ENCODE measurements around the gene HCK. TPM values are rescaled to one million over a fixed set of nuclear protein-coding genes. Genes with fewer than 3 reads are reported as not detected.

Gene HCK
- total and polyA plus RNA-seq, 2 donors (not counting 1 experiment from before 2014, with no cell fraction given), result not detected

GRCh38 chr20:32063695-32064094, 11.7 kb downstream of the HCK start:
- no peak overlapping the region for H3K27ac ChIP-seq (ENCODE audit: insufficient read depth, low read length)
- H3K4me1 ChIP-seq (ENCODE audit: control insufficient read depth, extremely low read depth, insufficient read depth, low read length), result peaks cover 2% of the 10 kb centered on the region
- H3K9ac ChIP-seq (ENCODE audit: insufficient read depth, low read length), result no peak overlapping the region
- H3K9me3 ChIP-seq (ENCODE audit: control insufficient read depth, insufficient read depth, low read depth, low read length), result no peaks in the 10 kb centered on the region
- TF ChIP-seq EZH2 (IDR thresholded peaks at IDR 0.05; ENCODE audit: low read length, missing control alignments) (no peak), CTCF (conservative IDR thresholded peaks at IDR 0.05 in 1 of 2, IDR thresholded peaks at IDR 0.05 in 1 of 2; ENCODE audit: low read depth in 1 of 2, low read length in 2 of 2) (no peak)
- no peak overlapping the region for H2AFZ ChIP-seq (ENCODE audit: low read length)
- H4K20me1 ChIP-seq (ENCODE audit: control insufficient read depth, extremely low read depth, insufficient read depth, low read length), result no peaks in the 10 kb centered on the region
- no peak for DNase-seq (ENCODE audit: low read depth in 2 of 2)
- no peak overlapping the region for H3K4me2 ChIP-seq (ENCODE audit: extremely low read depth, insufficient read depth, low read length)
- H3K4me3 ChIP-seq (replicated peaks in 1 of 4; ENCODE audit: control extremely low read depth in 1 of 4, insufficient read depth in 1 of 4, low read depth in 3 of 4, low read length in 4 of 4), result no peak overlapping the region
- H3K36me3 ChIP-seq (ENCODE audit: control insufficient read depth, insufficient read depth, low read length), result no peaks in the 10 kb centered on the region
- H3K79me2 ChIP-seq (ENCODE audit: control insufficient read depth, insufficient read depth, low read length), result no peaks in the 10 kb centered on the region
- peaks cover 8% of the 10 kb centered on the region for H3K27me3 ChIP-seq (ENCODE audit: control insufficient read depth, insufficient read depth, low read length)

DNA sequence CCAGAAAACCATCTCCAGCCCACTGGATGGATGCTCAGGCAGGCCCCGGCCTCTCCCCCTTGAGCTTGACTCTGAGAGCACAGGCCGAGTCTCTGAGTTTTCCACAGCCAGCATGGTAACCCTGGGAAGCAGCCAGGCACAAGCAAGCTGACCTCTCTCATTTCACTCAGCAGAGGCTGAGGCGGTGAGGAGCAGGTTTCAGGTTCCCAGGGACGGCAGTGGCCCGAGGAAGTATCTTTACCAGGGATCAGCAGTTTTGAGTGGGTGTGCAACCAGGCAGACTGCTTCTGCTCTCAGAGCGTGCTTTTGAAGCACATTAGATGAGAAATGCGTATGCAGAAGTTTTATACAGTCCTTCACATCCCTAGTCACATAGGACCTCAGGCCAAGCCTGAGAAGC, 12.6 kb downstream of the HCK start:
- H3K27me3 ChIP-seq (ENCODE audit: control insufficient read depth, insufficient read depth, low read length), result peaks cover 5% of the 10 kb centered on the region
- no peak overlapping the region for H2AFZ ChIP-seq (ENCODE audit: low read length)
- H3K27ac ChIP-seq (ENCODE audit: insufficient read depth, low read length), result no peak overlapping the region
- no peak overlapping the region for H3K4me2 ChIP-seq (ENCODE audit: extremely low read depth, insufficient read depth, low read length)
- no peak overlapping the region for H3K4me3 ChIP-seq (replicated peaks in 1 of 4; ENCODE audit: control extremely low read depth in 1 of 4, insufficient read depth in 1 of 4, low read depth in 3 of 4, low read length in 4 of 4)
- DNase-seq (ENCODE audit: low read depth in 2 of 2), result no peak
- H3K9ac ChIP-seq (ENCODE audit: insufficient read depth, low read length), result no peak overlapping the region
- H3K79me2 ChIP-seq (ENCODE audit: control insufficient read depth, insufficient read depth, low read length), result no peaks in the 10 kb centered on the region
- peaks cover 4% of the 10 kb centered on the region for H3K4me1 ChIP-seq (ENCODE audit: control insufficient read depth, extremely low read depth, insufficient read depth, low read length)
- no peak for TF ChIP-seq EZH2 (IDR thresholded peaks at IDR 0.05; ENCODE audit: low read length, missing control alignments)
- no peak for TF ChIP-seq CTCF (conservative IDR thresholded peaks at IDR 0.05 in 1 of 2, IDR thresholded peaks at IDR 0.05 in 1 of 2; ENCODE audit: low read depth in 1 of 2, low read length in 2 of 2)
- no peaks in the 10 kb centered on the region for H3K9me3 ChIP-seq (ENCODE audit: control insufficient read depth, insufficient read depth, low read depth, low read length)
- H4K20me1 ChIP-seq (ENCODE audit: control insufficient read depth, extremely low read depth, insufficient read depth, low read length), result no peaks in the 10 kb centered on the region
- no peaks in the 10 kb centered on the region for H3K36me3 ChIP-seq (ENCODE audit: control insufficient read depth, insufficient read depth, low read length)

DNA sequence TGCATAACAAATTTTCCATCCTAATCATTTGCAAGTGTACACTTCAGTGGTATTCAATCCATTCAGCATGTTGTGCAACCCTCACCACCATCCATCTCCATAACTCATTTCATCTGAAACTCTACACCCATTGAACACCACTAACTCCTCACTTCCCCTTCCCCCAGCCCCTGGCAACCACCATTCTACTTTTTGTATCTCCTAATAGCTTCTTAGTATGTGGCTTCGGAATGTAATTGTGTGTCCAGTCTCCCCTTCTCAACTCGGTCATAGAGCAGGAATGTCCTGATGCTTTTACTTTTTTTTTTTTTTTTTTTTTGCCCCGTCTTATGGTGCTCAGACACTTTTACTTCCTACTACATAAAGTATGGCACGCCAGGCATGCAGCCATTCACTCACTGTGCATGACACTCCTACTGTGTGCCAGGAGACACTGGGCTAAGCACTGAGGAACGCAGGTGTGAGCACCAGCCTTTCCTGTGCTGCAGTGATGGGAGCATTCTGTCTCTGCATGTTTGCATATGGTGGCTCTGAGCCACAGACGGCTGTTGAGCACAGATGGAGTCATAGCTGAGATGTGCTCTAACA, 15.3 kb downstream of the HCK start:
- Histone ChIP-seq H4K20me1 (ENCODE audit: control insufficient read depth, extremely low read depth, insufficient read depth, low read length) (no peaks in the 10 kb centered on the region), H3K36me3 (ENCODE audit: control insufficient read depth, insufficient read depth, low read length) (no peaks in the 10 kb centered on the region), H3K4me1 (ENCODE audit: control insufficient read depth, extremely low read depth, insufficient read depth, low read length) (peaks cover 4% of the 10 kb centered on the region), H3K27ac (ENCODE audit: insufficient read depth, low read length) (no peak overlapping the region), H3K79me2 (ENCODE audit: control insufficient read depth, insufficient read depth, low read length) (no peaks in the 10 kb centered on the region), H3K9ac (ENCODE audit: insufficient read depth, low read length) (no peak overlapping the region), H3K27me3 (ENCODE audit: control insufficient read depth, insufficient read depth, low read length) (no peaks in the 10 kb centered on the region), H2AFZ (ENCODE audit: low read length) (no peak overlapping the region), H3K9me3 (ENCODE audit: control insufficient read depth, insufficient read depth, low read depth, low read length) (no peaks in the 10 kb centered on the region), H3K4me3 (replicated peaks in 1 of 4; ENCODE audit: control extremely low read depth in 1 of 4, insufficient read depth in 1 of 4, low read depth in 3 of 4, low read length in 4 of 4) (no peak overlapping the region), H3K4me2 (ENCODE audit: extremely low read depth, insufficient read depth, low read length) (peak overlapping the region; percentile 48)
- TF ChIP-seq EZH2 (IDR thresholded peaks at IDR 0.05; ENCODE audit: low read length, missing control alignments) (no peak), CTCF (conservative IDR thresholded peaks at IDR 0.05 in 1 of 2, IDR thresholded peaks at IDR 0.05 in 1 of 2; ENCODE audit: low read depth in 1 of 2, low read length in 2 of 2) (no peak)
- peak; percentile 44 to 91 for DNase-seq (ENCODE audit: low read depth in 2 of 2)
